GM23338 (cell line): ENCODE data around the gene MEGF6.

Experiments used
- CREB1 ChIP-seq: fragments of 250-450 bp; sonication (Bioruptor Pico); IDR thresholded peaks from 2 replicates; pipeline ENCODE4 v1.5.0; 2020; ENCODE audit warnings: low read depth, mild to moderate bottlenecking, moderate library complexity
- CTCF ChIP-seq, 2 experiments: fragments of 200-600 bp in 1 of 2; sonication (generic) in 1 of 2; conservative IDR thresholded peaks; 2 replicates each; pipeline versions ENCODE4 v1.5.1 to v1.6.1; 2016 to 2017; ENCODE audit warnings: antibody characterized with exemption in 2 of 2, low read depth in 2 of 2, mild to moderate bottlenecking in 2 of 2, moderate library complexity in 1 of 2
- ETS1 ChIP-seq: IDR thresholded peaks from 2 replicates; pipeline ENCODE4 v1.6.1; 2016; ENCODE audit warnings: antibody characterized with exemption
- EZH2 ChIP-seq: fragments of 200-600 bp; sonication (generic); IDR thresholded peaks from one replicate; pipeline ENCODE4 v1.8.0; 2017; ENCODE audit warnings: antibody characterized with exemption, mild to moderate bottlenecking, low read depth; ENCODE audit not compliant: unreplicated experiment
- EZH2phosphoT487 ChIP-seq: fragments of 200-600 bp; sonication (generic); IDR thresholded peaks from one replicate; pipeline ENCODE4 v1.8.1; 2018; ENCODE audit warnings: antibody characterized with exemption; ENCODE audit not compliant: unreplicated experiment
- JUNB ChIP-seq: IDR thresholded peaks from one replicate; pipeline ENCODE4 v1.6.1; 2016; ENCODE audit warnings: antibody characterized with exemption; ENCODE audit not compliant: unreplicated experiment
- POLR2AphosphoS5 ChIP-seq: IDR thresholded peaks from 2 replicates; pipeline ENCODE4 v1.6.1; 2016; ENCODE audit warnings: antibody characterized with exemption, low read depth
- REST ChIP-seq: IDR thresholded peaks from one replicate; pipeline ENCODE4 v1.6.1; 2018; ENCODE audit warnings: antibody characterized with exemption; ENCODE audit not compliant: unreplicated experiment
- STAT1 ChIP-seq: IDR thresholded peaks from one replicate; pipeline ENCODE4 v1.6.1; 2016; ENCODE audit warnings: antibody characterized with exemption; ENCODE audit not compliant: unreplicated experiment
- ZNF331 ChIP-seq: fragments of 250-450 bp; sonication (Bioruptor Pico); IDR thresholded peaks from 2 replicates; pipeline ENCODE4 v1.5.0; 2020; ENCODE audit warnings: low read depth, mild to moderate bottlenecking, moderate library complexity

- TF ChIP-seq EZH2phosphoT487 (no peak), POLR2AphosphoS5 (no peak), CTCF (conservative IDR thresholded peaks at IDR 0.05; ENCODE audit: low read depth in 2 of 2) (no peak), REST (no peak), CREB1 (CRISPR knock-in tag) (no peak), EZH2 (no peak), ZNF331 (CRISPR knock-in tag) (no peak), JUNB (no peak), STAT1 (no peak), ETS1 (no peak)
Observed at GRCh38 chr1:3542676-3543075, 68.6 kb downstream of the MEGF6 start.
